ELR (cell line): ENCODE data around the gene CREG2.

Experiments
- DNase-seq: peaks from one replicate; pipeline ENCODE4 v3.0.0-alpha.2; 2015; ENCODE audit warnings: low read depth

CREG2 gene, protein sequence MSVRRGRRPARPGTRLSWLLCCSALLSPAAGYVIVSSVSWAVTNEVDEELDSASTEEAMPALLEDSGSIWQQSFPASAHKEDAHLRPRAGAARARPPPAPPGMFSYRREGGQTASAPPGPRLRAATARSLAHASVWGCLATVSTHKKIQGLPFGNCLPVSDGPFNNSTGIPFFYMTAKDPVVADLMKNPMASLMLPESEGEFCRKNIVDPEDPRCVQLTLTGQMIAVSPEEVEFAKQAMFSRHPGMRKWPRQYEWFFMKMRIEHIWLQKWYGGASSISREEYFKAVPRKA

DNA sequence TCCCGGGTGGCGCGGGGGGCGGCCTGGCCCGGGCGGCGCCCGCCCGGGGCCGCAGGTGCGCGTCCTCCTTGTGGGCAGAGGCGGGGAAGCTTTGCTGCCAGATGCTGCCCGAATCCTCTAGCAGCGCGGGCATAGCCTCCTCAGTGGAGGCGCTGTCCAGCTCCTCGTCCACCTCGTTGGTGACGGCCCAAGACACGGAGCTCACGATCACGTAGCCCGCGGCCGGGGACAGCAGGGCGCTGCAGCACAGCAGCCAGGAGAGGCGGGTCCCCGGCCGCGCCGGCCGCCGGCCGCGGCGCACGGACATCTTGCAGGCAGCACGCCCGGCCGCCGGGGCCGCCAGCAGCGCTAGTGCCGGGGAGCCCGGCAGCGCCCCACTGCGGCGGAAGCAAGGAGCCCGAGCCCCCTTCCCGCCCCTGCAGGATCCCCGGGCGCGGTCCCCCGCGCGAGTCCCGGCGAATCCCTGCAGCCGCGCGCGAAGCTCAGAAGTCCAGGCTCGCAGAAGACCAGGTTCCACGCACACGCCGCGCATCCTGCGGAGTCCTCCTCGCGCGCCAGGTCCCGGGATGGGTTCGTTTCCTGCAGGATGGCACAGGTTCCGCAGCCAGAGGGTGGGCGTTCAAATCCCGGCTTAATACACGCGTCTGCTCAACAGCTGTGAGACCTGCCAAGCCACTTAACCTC, at the start of gene CREG2:
CREG2 (minus strand) TSS at position 353 of the 684 bp plus-strand sequence; CDS start at position 307, 46 bp downstream.
- DNase-seq: peak; percentile 74

DNA sequence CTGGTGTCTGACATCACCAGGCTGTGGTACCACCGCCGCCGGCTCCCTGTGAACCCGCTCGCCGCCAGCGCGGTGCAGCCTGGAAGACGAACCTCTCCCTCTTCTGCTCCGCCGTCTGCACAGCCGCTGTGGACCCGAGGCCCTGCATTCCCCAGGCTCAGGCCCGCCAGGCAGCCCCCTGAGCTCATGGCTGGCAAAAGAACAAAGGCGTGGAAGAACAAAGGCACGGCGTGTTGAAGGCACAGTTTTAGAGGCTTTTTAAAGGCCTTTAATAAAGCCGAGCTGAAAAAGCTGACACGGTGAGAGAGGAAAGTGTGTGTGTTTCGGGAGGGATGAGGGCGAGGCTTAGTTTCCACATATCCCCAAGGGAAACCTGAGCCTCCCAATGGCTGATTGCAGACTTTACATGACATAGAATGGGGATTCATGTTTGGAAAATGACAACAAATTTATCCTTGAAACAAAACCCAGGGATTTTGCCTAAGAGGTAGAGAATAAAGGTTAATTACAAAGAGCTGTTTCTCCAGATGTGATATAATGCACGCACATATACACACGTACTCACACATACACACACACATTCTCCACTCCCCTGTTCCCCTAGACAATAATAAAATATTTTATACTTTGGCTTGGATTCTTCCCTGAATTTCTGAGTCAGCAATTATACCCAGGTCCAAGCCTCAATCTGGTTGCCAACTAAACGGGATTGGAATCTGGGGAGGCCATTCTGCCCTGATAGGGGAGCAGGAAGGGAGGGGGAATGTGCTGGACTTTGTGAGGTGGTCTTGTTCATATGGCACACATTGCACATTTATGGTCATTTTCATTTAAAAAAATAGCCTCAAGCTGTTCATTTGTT, 47.9 kb upstream of the CREG2 start:
- DNase-seq: no peak

DNA sequence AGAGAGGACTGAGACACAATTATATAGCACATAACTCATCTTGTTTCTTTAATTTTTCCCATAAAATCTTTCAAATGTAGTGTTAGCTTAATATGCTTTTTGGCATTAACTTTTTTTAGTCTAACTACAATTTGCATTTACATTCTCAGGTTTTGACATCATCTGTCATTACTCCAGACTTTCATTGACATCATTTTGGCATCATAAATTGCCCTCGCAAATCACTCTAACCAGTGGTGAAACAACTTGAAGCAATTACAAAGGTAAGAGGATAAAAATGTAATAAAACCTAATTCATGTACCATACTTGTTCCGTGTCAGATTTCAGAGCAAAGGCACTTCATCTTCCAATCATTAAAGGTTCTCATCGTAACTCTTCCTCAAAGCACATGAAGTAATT, 46.2 kb upstream of the CREG2 start:
- no peak for DNase-seq

DNA sequence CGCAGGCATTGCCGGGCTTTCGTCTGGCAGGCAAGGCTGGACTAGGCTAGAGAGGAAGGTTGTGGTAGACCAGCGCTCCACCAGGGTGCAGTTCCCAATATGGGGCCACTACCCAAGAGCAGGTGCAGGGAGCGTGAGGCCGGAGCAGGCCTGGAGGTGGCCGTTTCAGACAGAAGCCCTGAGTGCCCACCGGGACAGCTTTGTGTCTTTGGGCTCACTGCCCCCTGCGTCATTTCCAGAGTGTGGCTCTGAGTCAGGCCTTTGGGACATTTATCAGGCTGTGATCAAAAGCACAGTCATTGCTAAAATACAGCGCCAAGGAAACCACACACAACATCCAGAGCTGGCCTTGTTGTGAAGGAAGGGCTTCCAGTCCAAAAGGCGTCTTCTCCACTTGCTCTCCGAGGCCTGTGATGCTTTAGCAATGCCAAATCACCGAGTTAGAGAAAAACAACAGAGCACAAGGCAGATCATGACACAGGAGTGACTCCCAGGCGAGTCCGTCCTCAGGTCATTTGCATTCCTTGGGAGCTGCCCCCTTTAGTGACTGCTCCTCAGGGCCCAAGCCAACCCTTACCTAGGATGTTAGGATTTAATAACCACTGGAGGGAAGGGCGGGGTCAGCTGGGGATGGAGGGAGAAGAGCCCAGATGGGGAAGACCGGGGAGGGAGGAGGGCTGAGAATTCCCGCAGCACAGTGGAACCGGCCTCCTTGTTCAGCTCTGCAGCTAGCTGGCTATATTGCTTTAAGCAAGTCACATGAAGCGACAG, 45.3 kb upstream of the CREG2 start:
- DNase-seq: peak; percentile 69

DNA sequence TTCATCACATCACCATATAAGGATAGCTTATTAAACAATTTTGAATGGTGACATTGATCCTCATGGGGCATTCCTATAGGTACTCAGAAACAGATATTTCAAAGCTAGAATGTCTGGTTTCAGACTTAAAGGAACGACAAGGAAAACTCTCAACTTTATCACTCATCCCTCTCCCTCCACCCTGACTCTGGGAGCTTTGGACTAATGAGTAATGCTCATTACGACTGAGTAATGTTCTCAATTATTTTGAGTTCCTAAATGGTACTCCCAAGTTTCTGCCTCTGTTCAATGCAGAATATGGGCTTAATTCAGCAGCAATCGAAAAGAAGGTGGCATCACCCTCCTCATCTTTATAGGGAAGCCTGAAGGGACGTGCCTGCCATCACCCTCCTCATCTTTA, 44.2 kb upstream of the CREG2 start:
- peak; percentile 42 for DNase-seq

DNA sequence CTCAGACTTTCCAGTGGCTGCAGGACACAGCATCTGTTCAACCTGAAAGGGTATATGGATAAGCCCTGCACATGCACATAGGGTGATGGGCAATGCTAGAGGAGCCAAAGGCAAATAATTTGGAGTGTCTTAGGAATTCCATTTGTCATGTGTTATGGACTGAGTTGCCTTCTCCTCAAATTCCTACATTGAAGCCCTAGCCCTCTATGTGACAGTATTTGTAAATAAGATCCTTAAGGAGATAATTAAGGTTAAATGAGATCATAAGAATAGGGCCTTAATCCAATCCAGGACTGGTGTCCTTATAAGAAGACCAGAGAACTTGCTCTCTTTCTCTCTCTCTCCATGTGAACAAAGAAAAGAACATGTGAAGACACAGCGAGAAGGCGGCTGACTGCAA, 42.9 kb upstream of the CREG2 start:
- DNase-seq: no peak

DNA sequence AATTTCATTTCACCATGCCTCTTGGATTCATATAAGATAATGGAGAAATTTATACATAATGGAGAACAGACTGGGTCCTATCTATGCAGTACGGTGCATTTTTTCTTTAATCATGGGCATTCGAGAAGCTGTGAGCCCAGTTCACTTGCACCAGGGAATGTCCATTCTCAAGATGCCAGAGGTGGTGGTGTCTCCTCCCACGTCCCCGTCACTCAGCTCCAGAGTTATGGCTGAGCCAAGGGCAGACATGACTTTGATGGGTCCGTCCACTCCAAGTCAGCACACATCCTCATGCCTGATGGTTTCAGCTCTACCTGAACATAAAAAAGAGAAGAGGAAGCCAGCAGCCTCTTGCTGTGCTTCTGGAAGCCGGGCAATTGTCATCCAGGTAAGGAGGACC, 42.1 kb upstream of the CREG2 start:
- no peak for DNase-seq

DNA sequence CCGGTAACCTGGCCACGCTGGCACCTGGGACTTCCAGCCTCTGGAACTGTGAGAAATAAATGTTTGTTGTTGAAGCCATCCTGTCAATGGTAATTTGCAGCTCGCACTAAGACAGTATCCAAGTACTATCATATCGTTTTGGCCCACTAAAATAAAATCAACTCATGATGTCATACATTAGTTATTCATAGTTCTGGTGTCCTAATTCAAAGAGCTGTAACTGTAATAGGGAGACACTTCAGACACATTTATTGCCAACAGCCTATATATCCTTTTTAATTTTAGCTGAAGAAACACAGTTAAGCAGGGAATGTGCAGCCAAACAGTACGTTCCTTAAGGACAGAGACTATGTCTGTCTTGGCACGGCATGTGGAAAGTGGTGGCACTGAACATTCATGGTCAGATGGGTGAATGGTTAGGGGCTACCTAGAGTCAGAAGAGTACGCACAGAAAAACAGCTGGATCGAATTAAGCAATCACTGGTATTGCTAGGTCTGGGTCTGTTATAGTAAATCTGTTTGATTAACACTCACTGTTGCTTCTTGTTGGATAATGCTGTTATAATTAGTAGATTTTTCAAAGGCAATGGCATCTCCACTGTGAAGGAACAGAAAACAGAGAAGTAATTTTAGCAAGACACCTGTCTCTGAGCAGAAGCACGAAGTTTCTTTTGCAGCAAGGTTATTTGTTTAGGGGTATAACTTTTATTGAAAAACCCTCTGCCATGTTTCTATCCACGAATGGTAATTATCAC, 41.3 kb upstream of the CREG2 start:
- DNase-seq: no peak

DNA sequence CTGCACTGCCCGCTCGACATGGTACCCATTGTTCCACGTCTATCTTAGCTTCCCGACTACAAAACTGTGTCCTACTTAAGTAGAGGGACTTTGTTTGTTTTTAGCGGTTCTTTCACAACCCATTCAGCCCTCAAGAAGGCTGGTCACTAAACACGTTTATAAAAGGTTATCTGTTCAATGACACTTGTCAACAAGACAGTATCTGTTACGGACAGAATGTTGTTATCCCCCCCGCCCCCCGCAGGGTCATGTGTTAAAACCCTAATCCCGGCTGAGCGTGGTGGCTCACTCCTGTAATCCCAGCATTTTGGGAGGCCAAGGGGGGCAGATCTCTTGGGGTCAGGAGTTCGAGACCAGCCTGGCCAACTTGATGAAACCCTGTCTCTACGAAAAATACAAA, 40.4 kb upstream of the CREG2 start:
- DNase-seq: no peak

DNA sequence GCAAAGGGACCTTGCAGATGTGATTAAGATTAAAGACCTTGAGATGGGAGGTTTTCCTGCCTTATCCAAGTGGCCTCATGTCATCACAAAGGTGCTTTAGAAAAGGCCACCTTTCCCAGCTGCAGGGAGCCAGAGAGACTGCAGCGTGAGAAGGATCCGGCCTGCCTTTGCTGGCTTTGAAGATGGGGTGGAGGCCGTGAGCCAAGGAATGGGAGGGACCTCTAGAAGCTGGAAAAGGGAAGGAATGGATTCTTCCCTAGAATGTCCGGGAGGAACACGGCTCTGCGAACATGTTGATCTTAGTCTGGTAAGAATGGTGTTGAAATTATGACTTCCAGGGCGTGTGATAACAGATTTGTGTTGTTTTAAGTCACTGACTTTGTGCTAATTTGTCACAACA, 39.9 kb upstream of the CREG2 start:
- DNase-seq: no peak

DNA sequence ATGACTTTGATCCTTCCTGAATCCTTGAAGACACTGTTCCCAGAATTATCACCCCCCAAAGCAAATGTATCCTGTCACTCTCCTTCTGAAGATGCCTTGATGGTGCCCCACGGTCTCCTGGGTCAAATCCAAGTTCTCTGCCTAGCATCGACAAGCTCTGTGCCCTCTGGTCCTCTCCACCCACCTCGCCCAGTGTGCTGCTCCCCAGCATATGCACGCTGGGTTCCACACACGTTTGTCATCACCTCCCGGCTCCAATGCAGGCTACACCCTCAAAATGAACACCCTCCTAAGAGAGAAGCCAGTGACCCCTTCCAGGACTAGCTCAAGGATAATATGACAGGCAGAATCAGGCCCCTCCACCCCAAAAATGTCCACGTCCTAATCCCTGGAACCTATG, 39.5 kb upstream of the CREG2 start:
- no peak for DNase-seq

DNA sequence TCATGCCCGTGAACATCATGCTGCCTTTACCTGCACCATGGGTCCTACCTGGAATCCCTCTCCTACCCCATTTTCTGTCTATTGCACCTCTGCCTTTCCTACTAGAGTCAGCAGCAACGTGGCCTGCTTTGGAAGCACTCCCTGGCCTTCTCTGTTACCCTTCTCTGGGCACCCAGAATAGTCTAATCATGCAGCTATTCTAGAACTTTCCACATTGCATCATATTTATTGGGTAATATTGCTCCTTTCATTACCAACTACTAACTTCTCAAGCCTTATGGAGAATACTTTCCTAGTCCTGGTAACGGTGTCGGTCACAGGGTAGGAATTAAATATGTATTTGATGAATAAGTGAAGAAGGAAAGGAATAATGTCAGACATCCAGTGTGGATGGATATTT, 33.3 kb upstream of the CREG2 start:
- no peak for DNase-seq

DNA sequence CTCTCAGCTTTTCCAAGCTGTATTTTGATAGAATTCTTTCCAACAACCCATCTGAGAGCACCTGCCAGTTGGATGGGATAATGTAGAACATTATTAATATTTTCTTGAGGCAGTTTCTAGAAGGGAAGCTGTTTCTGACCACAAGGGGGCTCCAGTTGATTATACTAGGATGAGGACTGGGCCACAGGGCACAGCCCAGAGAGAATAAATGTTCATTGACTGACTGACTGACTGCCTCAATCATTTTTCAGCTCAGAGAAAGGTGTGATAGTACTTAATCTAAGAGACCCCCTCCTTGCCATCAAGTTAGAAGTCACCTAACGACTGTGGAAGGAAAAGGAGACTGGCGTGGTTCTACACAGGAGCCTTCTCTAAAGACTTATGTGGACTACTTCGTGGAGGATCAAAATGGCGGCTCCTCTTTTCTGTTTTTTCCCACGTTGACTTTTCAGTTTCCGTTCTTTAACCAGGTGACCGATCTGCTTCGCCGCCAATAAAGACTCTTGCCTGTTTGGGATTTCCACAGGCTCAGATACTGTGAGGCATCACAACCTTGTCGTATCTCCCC, 31.9 kb upstream of the CREG2 start:
- DNase-seq: peak; percentile 82

DNA sequence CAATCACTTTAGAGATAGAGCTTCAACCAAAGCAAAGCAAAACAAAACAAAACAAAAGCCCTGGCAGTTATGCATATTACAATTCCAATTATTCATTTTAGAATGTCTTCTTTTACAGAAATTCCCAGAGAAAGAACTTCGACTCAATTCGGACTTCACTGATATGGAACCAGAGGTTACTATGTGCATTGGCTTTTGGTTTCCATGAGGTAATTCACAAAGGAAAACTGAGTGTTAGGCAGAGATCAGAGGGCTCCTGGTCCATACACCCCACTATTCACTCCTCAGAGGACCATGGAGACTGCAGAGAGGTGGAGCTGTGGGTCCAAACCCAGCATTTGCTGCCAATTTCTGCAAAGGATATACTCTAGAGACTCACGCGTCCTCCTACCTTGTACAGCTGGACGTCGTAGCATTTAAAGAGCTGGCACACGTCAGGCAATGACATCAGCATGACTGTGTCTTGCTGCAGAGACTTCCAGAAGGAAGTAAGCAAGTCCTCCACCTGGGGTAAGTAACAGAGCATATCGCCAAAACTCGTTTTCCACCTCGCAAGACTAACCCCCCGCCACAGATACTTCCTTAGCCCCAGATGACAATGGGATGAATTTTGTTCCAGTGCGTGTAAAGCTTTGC, 31.3 kb upstream of the CREG2 start:
- no peak for DNase-seq

DNA sequence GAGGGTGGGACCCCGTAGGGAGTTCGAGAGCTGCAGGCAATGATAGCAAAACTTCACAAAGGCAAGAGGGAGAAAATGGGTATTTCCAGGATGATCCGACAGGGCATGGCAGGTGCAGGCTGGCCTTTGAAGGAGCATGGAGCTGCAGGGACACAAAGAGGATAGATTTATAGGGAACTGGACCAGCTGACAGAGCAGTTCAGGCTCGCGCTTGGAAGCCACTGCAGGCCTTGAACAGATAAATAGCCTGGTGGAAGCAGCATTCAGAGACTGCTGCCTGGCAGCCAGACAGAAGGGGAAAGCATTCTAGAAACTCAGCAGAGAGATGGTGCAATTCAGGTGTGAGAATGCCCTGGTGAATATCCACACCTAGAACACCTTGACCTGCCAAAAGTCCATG, 29.3 kb upstream of the CREG2 start:
- DNase-seq: no peak

DNA sequence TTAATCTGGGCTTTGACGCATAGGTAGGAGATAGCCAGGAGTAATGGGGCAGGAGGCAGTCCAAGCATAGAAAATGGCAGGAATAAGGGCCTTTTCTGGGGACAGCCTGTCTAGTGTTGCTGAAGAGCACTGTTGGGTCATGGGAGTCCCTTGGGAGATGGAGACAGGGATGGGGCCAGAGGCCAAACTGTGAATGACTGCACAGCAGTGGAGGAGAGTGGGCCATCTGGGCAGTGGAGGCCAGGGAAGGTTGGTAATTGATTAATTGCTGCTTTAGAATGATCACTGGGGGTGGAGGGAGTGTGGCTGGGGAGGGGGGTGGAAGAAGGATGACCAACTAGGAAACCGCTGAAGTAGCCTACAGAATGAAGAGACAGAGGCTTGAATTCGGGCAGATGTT, 28.6 kb upstream of the CREG2 start:
- DNase-seq: no peak

DNA sequence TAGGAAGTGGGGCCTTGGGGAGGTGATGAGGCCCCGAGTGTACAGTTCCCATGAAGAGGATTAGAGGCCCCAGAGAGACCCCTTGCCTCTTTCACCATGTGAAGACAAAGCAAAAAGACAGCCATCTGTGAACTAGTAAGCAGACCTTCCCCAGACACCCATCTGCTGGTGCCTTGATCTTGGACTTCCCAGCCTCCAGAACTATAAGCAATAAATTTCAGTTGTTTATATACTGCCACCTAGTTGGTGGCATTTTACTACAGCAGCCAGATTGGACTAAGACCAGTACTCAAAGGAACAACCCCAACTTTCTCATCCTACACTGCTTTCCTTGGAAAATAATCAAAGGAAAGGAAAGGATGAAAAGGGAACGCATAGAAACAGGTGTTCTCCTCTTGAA, 27.9 kb upstream of the CREG2 start:
- DNase-seq: no peak

DNA sequence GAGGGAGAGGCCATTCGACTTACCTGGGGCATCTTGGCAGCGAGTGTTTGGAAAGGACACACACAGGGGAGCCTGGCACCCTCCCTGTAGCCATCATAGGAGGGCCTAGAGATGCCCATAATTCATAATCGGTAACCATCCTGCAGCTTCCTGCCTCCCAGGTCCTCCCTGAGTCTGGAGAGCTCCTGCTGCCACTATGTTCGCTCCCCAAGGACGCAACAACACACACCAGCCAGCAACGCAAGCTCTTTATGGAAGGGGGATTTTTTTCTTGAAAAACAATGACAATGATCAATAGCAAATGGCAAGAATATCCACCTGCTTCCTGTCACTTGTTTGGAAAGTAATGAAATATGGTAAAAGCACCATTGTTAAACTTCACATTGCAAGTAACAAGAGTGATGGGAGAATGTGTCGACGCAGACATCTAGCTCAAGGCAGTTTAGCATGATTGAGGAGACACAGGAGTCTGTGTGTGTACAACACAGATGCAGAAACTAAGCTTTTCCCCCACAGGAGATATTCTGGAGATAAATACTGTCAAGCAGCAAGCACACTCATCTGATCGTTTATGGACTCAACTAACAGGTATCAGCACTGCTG, 24.9 kb upstream of the CREG2 start:
- no peak for DNase-seq

DNA sequence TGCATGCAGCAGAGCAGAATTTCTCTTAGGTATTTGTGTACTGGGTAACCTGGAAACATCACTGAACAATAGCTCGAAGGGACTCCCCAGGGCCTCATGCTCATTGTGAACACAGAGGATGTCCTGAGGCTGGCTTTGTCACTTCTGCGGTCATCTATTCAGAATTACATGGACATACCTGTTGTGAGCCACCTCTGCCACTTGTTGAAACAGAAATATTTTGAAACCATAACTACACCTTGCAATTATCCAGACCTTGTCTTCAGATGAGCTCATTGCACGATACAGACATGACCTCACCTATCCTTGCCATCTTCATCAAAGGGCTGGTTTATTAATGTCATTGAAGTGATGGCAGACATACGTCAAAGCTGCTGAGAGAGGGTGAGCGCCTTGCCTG, 23.4 kb upstream of the CREG2 start:
- DNase-seq: no peak

DNA sequence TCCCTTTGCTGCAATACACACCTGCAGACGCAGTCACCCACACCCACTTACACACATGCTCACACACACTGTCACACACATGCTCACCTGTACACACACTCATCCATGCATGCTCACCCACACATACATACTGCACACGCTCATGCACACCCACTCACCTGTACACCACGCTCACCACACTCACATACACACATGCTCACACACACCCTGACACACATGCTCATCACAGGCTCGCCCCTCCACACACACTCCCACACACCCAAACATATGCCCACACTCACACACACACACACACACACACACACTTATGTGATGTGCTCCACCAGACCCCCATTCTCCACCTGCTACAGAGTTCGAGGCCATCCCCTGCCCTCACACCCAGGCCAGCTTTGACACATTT, 22.8 kb upstream of the CREG2 start:
- no peak for DNase-seq
